Measurements from ENCODE around the gene SIRPG. TPM values are rescaled to one million over a fixed set of nuclear protein-coding genes. Genes with fewer than 3 reads are reported as not detected.

The SIRPG gene
- polyA plus RNA-seq, 2 of the 4 experiments (the other 2 are of a cell fraction) = not detected

DNA sequence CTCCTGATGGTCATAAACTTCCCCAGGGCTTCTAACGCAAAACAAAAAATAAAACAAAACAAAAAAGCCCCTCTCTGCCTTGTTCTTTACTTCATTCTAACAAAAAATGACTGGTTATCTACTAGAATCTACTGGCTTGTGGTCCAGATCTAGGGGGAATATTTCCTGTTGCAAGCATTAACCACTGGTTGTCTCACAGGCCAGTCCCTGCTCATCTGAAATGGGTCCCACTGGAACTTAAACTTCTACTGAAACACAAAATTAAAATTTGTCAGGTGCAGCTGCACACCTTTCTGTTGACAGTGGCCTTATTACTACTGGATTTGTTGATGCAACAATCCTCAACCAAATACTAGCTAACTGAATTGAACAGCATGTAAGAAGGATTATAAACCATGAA, 5.5 kb downstream of the SIRPG start:
- no peaks in the 10 kb centered on the region for H3K4me1 ChIP-seq
- H3K4me2 ChIP-seq = no peak overlapping the region
- ChIA-PET POLR2A (no interaction called here), CTCF (no interaction called here)
- DNase-seq (ENCODE audit: low read depth in 1 of 2, low spot score in 1 of 2) (no peak), FAIRE-seq (peak; percentile 39), ATAC-seq (no peak)
- no peaks in the 10 kb centered on the region for H3K9me3 ChIP-seq
- no peak overlapping the region for H3K4me3 ChIP-seq
- TF ChIP-seq HOXA7 (CRISPR knock-in tag; IDR thresholded peaks at IDR 0.05) (no peak), BHLHE40 (IDR thresholded peaks at IDR 0.05; ENCODE audit: low read depth, low read length) (no peak), TFCP2L1 (CRISPR knock-in tag; IDR thresholded peaks at IDR 0.05) (no peak), ZNF302 (CRISPR knock-in tag; IDR thresholded peaks at IDR 0.05) (no peak), RCOR1 (IDR thresholded peaks at IDR 0.05; ENCODE audit: low read depth, low read length) (no peak), SREBF2 (IDR thresholded peaks at IDR 0.05) (no peak), NR3C1 (IDR thresholded peaks at IDR 0.05) (no peak), EHMT2 (IDR thresholded peaks at IDR 0.05; ENCODE audit: low read depth) (no peak), RARB (CRISPR knock-in tag; IDR thresholded peaks at IDR 0.05) (no peak), ZFP36 (IDR thresholded peaks at IDR 0.05; ENCODE audit: borderline replicate concordance, partially characterized antibody) (no peak), KDM1A (IDR thresholded peaks at IDR 0.05; ENCODE audit: low read depth) (no peak)
- TF ChIP-seq, protein P1, sequence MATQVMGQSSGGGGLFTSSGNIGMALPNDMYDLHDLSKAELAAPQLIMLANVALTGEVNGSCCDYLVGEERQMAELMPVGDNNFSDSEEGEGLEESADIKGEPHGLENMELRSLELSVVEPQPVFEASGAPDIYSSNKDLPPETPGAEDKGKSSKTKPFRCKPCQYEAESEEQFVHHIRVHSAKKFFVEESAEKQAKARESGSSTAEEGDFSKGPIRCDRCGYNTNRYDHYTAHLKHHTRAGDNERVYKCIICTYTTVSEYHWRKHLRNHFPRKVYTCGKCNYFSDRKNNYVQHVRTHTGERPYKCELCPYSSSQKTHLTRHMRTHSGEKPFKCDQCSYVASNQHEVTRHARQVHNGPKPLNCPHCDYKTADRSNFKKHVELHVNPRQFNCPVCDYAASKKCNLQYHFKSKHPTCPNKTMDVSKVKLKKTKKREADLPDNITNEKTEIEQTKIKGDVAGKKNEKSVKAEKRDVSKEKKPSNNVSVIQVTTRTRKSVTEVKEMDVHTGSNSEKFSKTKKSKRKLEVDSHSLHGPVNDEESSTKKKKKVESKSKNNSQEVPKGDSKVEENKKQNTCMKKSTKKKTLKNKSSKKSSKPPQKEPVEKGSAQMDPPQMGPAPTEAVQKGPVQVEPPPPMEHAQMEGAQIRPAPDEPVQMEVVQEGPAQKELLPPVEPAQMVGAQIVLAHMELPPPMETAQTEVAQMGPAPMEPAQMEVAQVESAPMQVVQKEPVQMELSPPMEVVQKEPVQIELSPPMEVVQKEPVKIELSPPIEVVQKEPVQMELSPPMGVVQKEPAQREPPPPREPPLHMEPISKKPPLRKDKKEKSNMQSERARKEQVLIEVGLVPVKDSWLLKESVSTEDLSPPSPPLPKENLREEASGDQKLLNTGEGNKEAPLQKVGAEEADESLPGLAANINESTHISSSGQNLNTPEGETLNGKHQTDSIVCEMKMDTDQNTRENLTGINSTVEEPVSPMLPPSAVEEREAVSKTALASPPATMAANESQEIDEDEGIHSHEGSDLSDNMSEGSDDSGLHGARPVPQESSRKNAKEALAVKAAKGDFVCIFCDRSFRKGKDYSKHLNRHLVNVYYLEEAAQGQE (IDR thresholded peaks at IDR 0.05) = no peak
- TF ChIP-seq, protein P2, sequence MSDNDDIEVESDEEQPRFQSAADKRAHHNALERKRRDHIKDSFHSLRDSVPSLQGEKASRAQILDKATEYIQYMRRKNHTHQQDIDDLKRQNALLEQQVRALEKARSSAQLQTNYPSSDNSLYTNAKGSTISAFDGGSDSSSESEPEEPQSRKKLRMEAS (IDR thresholded peaks at IDR 0.05) = no peak
- H3K27ac ChIP-seq = no peak overlapping the region
- WGBS (ENCODE audit: missing lambda C conversion rate) = 9% methylated on average over 1 of the region's 1 CpG

DNA sequence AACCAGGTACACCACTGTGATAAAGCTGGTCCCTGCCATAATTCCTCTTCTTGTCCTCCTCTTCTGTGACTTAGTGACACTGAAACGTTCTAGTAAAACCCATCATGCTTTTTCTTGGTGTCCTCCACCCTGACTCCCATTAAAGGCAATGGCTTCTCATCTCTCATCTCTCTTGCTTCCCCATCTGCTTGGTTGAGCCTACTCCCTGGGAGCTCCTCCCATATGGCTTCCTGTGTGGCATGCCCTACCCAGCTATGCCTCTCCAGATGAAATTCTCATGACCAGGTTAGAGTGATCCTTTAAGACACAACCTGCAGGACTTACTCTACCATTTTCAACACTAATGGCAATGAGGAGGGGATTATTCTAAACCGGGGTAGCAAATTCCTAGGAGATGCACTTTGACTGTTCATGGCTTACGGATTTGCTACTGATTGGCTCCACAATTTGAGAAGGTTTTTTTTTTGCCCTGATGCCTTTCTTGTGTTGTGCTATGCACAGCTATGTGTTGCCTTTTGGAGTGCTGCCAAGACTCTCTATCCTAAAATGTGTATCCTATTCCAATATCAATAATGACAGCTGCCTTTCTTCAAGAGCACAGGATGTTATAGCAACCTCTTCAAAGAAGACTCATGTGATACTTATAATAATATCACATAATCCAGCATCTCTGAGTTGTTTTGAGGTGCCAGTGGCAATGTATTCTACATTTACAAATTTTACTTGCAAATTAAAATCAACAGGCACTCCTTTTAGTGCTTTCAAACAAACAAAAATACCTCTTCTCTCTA, 6.1 kb downstream of the SIRPG start:
- H3K27ac ChIP-seq = no peak overlapping the region
- H3K4me1 ChIP-seq = no peaks in the 10 kb centered on the region
- WGBS (ENCODE audit: missing lambda C conversion rate) = 18% methylated on average over 3 of the region's 3 CpGs
- H3K4me2 ChIP-seq = no peak overlapping the region
- TF ChIP-seq KDM5A (IDR thresholded peaks at IDR 0.05) (no peak), SREBF2 (IDR thresholded peaks at IDR 0.05) (no peak), CBX8 (IDR thresholded peaks at IDR 0.05) (no peak), POLR2A (IDR thresholded peaks at IDR 0.05; ENCODE audit: low read length) (no peak)
- TF ChIP-seq, protein P2 (IDR thresholded peaks at IDR 0.05) = no peak
- no peaks in the 10 kb centered on the region for H3K9me3 ChIP-seq
- ChIA-PET POLR2A (no interaction called here), CTCF (no interaction called here)
- no peak for DNase-seq (ENCODE audit: low read depth in 1 of 2, low spot score in 1 of 2)
- 0 out of 6 replicates have a peak, but pooled peaks of 1 of the 2 experiments have one; percentile 34 for ATAC-seq
- no peak for FAIRE-seq
- no peak overlapping the region for H3K4me3 ChIP-seq

DNA sequence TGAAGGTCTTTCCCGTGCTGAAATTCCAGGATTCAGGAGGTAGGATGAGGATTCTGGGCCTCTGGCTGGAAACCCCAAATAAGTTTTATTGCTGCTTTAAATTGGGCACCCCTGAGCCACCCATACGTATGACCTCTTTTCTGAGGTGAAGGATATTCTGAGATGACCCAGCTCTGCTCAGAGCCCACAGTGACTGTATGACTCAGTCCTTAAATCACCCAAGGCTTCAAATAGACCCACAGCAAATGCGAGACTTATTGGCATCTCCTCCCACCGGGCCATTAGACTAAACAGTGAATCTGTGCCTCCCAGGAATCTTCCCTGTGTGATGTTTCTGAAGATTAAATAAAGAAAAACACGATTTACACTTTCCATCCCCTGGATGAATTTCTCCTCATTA, 9.5 kb downstream of the SIRPG start:
- H3K4me1 ChIP-seq = no peaks in the 10 kb centered on the region
- no peak overlapping the region for H3K4me2 ChIP-seq
- no peaks in the 10 kb centered on the region for H3K9me3 ChIP-seq
- no peak overlapping the region for H3K4me3 ChIP-seq
- FAIRE-seq (no peak), ATAC-seq (no peak), DNase-seq (ENCODE audit: low read depth in 1 of 2, low spot score in 1 of 2) (no peak)
- H3K27ac ChIP-seq = no peak overlapping the region
- POLR2A ChIA-PET = no interaction called here
- CTCF ChIA-PET = no interaction called here
- 21% methylated on average over 5 of the region's 5 CpGs for WGBS (ENCODE audit: missing lambda C conversion rate)
- TF ChIP-seq, protein P3, sequence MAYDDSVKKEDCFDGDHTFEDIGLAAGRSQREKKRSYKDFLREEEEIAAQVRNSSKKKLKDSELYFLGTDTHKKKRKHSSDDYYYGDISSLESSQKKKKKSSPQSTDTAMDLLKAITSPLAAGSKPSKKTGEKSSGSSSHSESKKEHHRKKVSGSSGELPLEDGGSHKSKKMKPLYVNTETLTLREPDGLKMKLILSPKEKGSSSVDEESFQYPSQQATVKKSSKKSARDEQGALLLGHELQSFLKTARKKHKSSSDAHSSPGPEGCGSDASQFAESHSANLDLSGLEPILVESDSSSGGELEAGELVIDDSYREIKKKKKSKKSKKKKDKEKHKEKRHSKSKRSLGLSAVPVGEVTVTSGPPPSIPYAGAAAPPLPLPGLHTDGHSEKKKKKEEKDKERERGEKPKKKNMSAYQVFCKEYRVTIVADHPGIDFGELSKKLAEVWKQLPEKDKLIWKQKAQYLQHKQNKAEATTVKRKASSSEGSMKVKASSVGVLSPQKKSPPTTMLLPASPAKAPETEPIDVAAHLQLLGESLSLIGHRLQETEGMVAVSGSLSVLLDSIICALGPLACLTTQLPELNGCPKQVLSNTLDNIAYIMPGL (CRISPR knock-in tag; IDR thresholded peaks at IDR 0.05; ENCODE audit: borderline replicate concordance) = no peak
- TF ChIP-seq POLR2AphosphoS2 (conservative IDR thresholded peaks at IDR 0.05; ENCODE audit: low read length) (no peak), ZC3H11A (IDR thresholded peaks at IDR 0.05) (no peak), RFX5 (IDR thresholded peaks at IDR 0.05) (no peak), FOSB (CRISPR knock-in tag; IDR thresholded peaks at IDR 0.05) (no peak), PHF8 (IDR thresholded peaks at IDR 0.05; ENCODE audit: borderline replicate concordance, low read depth) (no peak), NPAS2 (CRISPR knock-in tag; IDR thresholded peaks at IDR 0.05; ENCODE audit: borderline replicate concordance) (no peak), KDM5A (IDR thresholded peaks at IDR 0.05) (no peak), MYC (IDR thresholded peaks at IDR 0.05; ENCODE audit: borderline replicate concordance, low read length) (no peak), SREBF2 (IDR thresholded peaks at IDR 0.05) (no peak)
- TF ChIP-seq, protein P4, sequence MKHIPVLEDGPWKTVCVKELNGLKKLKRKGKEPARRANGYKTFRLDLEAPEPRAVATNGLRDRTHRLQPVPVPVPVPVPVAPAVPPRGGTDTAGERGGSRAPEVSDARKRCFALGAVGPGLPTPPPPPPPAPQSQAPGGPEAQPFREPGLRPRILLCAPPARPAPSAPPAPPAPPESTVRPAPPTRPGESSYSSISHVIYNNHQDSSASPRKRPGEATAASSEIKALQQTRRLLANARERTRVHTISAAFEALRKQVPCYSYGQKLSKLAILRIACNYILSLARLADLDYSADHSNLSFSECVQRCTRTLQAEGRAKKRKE (CRISPR knock-in tag; IDR thresholded peaks at IDR 0.05; ENCODE audit: low read depth) = no peak
- TF ChIP-seq, protein P5, sequence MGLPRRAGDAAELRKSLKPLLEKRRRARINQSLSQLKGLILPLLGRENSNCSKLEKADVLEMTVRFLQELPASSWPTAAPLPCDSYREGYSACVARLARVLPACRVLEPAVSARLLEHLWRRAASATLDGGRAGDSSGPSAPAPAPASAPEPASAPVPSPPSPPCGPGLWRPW (IDR thresholded peaks at IDR 0.05) = no peak
- TF ChIP-seq, protein P6, sequence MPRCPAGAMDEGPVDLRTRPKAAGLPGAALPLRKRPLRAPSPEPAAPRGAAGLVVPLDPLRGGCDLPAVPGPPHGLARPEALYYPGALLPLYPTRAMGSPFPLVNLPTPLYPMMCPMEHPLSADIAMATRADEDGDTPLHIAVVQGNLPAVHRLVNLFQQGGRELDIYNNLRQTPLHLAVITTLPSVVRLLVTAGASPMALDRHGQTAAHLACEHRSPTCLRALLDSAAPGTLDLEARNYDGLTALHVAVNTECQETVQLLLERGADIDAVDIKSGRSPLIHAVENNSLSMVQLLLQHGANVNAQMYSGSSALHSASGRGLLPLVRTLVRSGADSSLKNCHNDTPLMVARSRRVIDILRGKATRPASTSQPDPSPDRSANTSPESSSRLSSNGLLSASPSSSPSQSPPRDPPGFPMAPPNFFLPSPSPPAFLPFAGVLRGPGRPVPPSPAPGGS (IDR thresholded peaks at IDR 0.05) = no peak
